T1000 (cell line): ENCODE data around the gene NPFFR1.

Experiments
- DNase-seq: peaks from one replicate; lab custom pipeline; 2025; ENCODE audit warnings: mixed read lengths; lab: John Stamatoyannopoulos, UW

The NPFFR1 gene

DNA sequence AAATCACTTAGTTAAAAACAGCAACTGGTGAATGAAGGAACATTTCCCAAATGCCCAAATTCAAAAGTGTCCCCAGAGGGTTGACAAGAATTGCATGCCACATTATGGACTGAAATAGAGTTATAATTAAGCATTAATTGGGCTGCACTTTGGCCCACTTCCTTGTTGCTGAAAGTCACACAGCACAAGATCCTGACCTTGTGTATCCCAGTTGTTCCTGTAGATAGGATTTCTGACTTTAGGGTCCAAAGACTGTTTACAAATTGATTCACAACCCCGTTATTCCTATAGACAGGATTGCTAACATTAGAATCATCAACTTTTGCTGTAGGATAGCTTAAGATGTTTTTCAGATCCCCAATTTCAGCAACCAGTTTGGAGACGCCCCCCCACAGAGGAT is 31.5 kb upstream of the NPFFR1 start:
- no peak for DNase-seq

GRCh38 chr10:70312972-70313371 is 29.2 kb upstream of the NPFFR1 start:
- no peak for DNase-seq

DNA sequence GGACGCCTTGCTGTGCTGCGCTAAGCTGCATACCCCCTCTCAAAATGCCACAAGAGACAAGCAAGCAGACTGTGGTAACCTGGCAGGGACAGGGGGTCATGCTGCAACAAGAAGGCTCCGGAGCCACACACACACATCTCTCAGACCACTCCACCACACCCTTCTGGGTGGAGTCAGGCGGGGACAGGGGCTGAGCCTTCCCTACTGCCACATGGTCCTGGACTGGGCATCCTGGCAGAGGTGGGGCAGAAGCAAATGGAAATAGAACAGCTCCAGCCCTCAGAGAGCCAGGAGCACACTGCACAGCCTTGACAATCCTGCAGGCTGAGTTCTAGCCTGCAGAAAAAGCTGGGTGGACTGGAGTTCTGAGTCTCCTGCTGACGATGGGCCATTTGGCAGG is 28.4 kb upstream of the NPFFR1 start:
- no peak for DNase-seq

- DNase-seq, result no peak
Measured at GRCh38 chr10:70311698-70312097, 27.9 kb upstream of the NPFFR1 start.

DNA sequence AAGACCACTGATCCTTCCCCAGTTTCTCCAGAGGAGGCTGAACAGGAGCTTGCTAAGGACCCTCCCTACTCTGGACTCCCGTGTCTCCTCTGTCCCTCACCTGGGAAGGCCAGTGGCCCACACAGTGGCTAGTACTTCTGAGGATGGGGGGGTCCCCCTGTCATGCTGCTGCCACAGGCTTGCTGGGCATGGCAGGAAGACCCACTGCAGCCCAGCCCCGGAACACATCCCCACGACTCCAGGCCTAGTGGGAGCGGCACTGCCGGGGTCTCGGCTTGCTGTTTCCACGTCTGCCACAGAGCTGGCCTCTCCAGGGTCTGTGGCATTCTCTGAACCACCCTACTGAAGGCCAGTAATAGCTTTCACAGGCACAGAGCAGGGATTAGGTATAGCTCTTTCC is 25.9 kb upstream of the NPFFR1 start:
- DNase-seq, result no peak

DNA sequence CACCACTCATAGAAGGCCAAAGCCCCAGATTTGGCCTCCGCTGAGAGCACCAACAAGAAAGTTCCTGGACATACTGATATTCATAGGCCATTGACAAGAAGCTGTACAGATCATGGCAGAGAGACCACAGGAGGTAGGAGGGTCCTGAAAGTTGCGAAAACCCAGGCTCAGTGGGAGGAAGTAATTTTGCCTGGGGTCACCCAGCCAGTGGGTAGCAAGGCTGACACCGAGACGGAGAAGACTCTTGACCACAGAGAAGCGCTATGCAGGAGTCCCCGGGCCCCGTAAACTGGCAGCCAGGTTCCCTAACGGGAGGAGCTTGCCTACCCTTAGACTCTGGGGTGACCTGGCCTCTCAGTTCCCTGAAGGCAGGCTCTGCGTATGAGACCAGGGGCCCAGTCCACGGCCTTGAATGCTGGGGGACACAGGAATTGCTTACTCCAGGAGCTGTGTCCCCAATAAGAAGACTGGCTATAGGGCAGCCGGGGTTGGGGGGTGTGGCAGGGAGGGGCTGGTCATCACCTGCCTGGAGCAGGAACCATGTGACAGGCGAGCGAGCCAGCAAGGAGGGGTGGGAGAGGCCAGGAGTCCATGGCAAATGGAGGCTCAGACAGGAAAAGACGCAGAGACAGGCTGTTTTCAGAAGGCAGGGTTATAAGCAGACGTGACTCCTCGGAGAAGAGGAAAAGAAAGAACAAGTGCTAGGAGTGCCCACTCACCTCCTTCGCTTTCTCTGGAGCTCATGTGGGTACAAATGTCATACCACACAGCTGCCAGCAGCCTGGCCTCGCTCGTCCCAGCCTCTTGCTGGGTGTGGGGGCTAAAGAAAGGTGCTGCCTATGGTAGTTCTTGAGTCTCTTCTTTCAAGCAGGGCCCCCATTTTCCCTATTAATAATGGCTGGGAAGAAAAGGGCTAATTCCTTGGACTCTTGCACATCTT is 24.6 kb upstream of the NPFFR1 start:
- DNase-seq, result no peak

DNA sequence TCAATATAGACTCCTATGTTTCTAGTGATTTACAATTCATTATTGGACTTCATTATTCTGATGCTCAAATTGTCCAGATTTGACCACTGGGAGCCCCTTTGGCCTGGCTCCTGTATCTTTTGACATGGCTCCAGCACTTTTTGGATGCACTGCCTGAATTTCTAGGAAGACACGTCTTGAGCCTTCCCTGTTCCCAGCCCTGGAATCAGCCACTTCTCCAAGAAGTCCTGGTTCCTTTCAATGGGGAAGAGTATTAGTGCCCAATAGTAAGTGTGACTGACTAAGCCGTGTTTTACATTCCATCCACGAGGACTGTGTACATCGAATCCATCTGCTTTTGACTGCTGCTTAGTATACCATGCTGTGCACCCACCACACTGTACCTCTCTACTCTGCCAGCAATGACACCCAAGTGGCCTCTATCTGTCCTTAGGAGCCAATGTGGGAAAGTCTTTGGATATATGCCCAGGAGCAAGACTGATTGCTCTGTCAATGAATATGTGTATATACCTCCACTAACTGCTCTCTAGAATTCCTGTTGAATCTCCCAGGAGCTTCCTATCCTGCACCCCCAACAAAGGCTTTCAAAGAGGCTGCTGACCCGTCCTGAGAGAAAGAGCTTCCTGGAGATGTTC is 23.2 kb upstream of the NPFFR1 start:
- DNase-seq, result no peak

DNA sequence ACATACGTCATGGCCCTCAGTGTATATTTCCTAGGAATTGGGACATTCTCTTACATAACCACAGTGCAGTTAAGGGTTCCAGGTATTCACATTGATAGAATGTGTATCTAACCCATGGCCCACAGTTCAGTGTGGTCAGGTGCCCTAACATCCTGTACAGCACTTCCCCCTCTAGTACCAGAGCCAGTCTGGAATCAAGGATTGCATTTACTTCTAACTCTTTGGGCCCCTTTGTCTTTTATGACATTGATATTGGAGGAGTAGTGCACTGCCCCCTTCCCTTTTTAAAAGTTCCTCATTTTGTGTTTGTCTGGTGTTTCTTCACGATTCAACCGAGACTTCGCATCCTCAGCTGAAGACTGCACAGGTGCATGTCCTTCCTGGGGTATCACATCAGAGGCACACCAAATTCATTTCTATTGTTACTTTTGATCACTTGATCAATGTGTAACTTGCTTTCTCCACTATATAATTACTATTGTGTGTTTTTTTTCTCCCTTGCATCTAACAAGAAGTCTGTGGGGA is 22.4 kb upstream of the NPFFR1 start:
- no peak for DNase-seq

- DNase-seq, result no peak
Measured at GRCh38 chr10:70303730-70304129, 19.9 kb upstream of the NPFFR1 start.

GRCh38 chr10:70302292-70302691 is 18.5 kb upstream of the NPFFR1 start:
- no peak for DNase-seq

GRCh38 chr10:70300908-70301597 is 17.2 kb upstream of the NPFFR1 start:
- DNase-seq, result no peak

DNA sequence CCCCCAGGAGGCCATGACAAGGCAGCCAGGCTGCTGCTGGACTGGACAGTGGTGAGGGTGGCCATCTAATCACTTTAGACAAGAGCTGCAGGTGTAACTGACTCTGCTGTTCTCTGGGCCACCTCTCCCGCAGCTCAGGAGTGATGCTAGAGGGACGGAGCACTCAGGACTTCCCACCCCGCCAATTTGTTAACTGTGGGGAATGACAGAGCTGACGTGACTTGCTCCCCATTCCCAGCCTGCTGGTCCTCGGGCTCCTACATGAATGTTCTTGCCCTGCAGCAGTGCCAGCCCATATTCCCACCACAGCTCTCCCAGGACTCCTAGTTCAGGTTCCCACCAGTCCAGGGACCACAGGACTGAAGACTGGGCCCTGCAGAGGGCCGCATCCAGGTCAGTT is 16.7 kb upstream of the NPFFR1 start:
- DNase-seq, result no peak

DNA sequence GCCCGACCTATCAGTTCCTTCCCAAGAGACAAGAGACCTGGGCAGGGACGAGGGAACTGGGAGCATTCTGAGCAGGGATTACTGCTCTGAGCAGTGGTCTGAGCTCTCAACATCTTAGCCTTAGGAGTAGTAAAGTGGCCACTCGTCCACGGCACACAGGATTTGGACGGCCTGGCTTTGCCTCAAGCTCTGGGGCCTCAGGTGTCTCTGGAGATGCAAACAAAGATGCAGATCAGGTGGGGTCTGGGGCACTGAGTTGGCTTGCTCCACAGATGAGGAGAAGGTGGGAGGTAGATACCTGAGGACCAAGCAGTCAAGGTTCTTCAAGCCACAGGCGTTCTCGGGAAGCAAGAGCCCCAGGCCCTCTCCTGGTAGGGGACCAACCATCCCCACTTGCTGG is 16.1 kb upstream of the NPFFR1 start:
- no peak for DNase-seq

- DNase-seq, result no peak
Measured at GRCh38 chr10:70298393-70298792, 14.6 kb upstream of the NPFFR1 start.

GRCh38 chr10:70297224-70297623 is 13.4 kb upstream of the NPFFR1 start:
- DNase-seq, result no peak

- DNase-seq, result peak; percentile 8
Measured at GRCh38 chr10:70296406-70296899, 12.6 kb upstream of the NPFFR1 start.

GRCh38 chr10:70295926-70296325 is 12.1 kb upstream of the NPFFR1 start:
- no peak for DNase-seq

- DNase-seq, result no peak
Measured at GRCh38 chr10:70295321-70295720, 11.5 kb upstream of the NPFFR1 start.

DNA sequence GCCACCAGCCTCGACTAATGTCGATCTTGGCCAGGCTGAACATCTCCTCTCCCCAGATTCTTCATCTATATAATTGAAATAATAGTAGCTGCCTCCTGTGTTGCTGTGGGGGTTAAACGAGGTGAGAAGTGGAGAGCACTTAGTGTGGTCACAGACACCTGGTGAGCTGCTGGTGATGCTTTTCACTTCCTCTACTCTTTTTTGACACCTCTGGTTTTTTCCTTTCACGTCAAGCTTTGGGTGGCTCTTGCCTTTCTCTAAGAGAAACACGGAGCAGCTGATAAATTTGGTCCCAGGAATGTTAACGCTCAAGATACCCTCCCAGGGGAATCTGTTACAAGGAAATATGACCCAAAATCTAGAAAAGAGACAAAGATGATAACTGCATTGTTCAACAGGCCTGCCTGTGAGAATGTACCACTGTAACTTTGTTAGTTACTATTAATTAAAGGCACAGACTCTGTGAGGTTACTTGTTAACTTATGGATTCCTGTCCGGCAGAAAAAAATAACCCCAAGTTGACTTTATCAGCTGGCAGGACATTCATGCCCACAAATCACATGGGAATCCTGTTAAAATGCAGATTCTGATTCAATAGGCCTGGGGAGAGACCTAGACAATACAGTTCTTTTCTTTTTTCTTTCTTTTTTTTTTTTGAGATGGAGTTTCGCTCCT is 9.5 kb upstream of the NPFFR1 start:
- DNase-seq, result no peak

- no peak for DNase-seq
Measured at GRCh38 chr10:70292004-70292403, 8.2 kb upstream of the NPFFR1 start.

DNA sequence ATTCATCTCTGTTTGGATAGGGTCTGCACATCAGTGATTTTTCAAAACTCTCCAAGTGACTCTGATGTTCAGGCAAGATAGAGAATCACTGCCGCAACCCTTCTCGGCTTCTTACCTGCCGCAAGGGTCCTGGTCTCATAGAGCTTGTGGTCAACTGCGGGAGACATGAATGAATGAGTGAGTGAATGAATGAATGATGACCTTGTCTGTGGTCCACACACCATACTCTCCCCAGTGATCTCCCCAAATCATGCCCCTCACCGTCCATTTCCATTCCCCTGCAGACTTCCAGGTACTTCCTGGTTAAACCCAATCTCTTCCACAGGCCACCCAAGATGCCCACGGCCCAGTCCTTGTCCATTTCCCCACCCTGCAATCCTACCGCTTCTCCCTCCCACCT is 5.9 kb upstream of the NPFFR1 start:
- DNase-seq, result no peak

DNA sequence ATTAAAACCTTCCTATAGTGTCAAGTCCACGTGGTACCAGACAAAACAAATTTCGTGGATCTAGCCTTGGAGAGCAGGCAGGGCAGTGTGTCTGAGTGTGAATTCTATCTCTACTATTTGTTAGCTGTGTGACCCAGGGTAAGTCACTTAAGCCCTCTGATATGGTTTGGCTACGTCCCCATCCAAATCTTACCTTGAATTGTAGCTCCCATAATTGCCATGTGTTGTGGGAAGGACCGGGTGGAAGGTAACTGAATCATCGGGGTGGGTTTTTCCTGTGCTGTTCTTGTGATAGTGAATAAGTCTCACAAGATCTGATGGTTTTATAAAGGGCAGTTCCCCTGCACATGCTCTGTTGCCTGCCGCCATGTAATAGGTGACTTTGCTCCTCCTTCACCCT is 2.8 kb upstream of the NPFFR1 start:
- no peak for DNase-seq
